Hematopoietic multipotent progenitor cell treated with erythropoietin and hydrocortisone succinate and interleukin-3 and kit ligand, for 8 days (in vitro differentiated cells): ENCODE data around the gene KCNJ15.

Experiments
- DNase-seq: peaks from one replicate; pipeline ENCODE4 v3.0.0-alpha.2; 2015

KCNJ15 gene

GRCh38 chr21:38329162-38329561 lies 72.4 kb downstream of the KCNJ15 start:
- DNase-seq: no peak

GRCh38 chr21:38330666-38331065 lies 73.9 kb downstream of the KCNJ15 start:
- no peak for DNase-seq

GRCh38 chr21:38333301-38334272 lies 76.8 kb downstream of the KCNJ15 start:
- no peak for DNase-seq

GRCh38 chr21:38334866-38335265 lies 78.1 kb downstream of the KCNJ15 start:
- no peak for DNase-seq

- no peak for DNase-seq
Measured at GRCh38 chr21:38337793-38338192, 81.0 kb downstream of the KCNJ15 start.

- no peak for DNase-seq
Measured at GRCh38 chr21:38340131-38340530, 83.3 kb downstream of the KCNJ15 start.

GRCh38 chr21:38341546-38342012 lies 84.8 kb downstream of the KCNJ15 start:
- no peak for DNase-seq

- DNase-seq: no peak
Measured at GRCh38 chr21:38342739-38343138, 85.9 kb downstream of the KCNJ15 start.

GRCh38 chr21:38343691-38344090 lies 86.9 kb downstream of the KCNJ15 start:
- DNase-seq: no peak

- no peak for DNase-seq
Measured at GRCh38 chr21:38346286-38346685, 89.5 kb downstream of the KCNJ15 start.

GRCh38 chr21:38349111-38349746 lies 92.4 kb downstream of the KCNJ15 start:
- DNase-seq: no peak

GRCh38 chr21:38349977-38350376 lies 93.2 kb downstream of the KCNJ15 start:
- no peak for DNase-seq

- no peak for DNase-seq
Measured at GRCh38 chr21:38350684-38351083, 93.9 kb downstream of the KCNJ15 start.

GRCh38 chr21:38351176-38351959 lies 94.6 kb downstream of the KCNJ15 start:
- no peak for DNase-seq

- no peak for DNase-seq
Measured at GRCh38 chr21:38351961-38352521, 95.2 kb downstream of the KCNJ15 start.

- DNase-seq: peak; percentile 68
Measured at GRCh38 chr21:38352536-38353219, 95.9 kb downstream of the KCNJ15 start.

GRCh38 chr21:38354231-38354630 lies 97.4 kb downstream of the KCNJ15 start:
- DNase-seq: no peak

GRCh38 chr21:38354746-38355145 lies 98.0 kb downstream of the KCNJ15 start:
- peak; percentile 85 for DNase-seq

- DNase-seq: no peak
Measured at GRCh38 chr21:38355353-38355752, 98.6 kb downstream of the KCNJ15 start.

GRCh38 chr21:38355992-38356781 lies 99.4 kb downstream of the KCNJ15 start:
- peak; percentile 89 for DNase-seq
